ENCODE data around the gene LTO1.

- no peak for TF ChIP-seq EED (IDR thresholded peaks at IDR 0.05; ENCODE audit: low read depth)
- no peak for TF ChIP-seq BRCA1 (IDR thresholded peaks at IDR 0.05; ENCODE audit: low read depth, low read length)
- no peak for TF ChIP-seq CTCF (IDR thresholded peaks at IDR 0.05 in 2 of 3, conservative IDR thresholded peaks at IDR 0.05 in 1 of 3; ENCODE audit: control insufficient read depth in 2 of 3, extremely low read depth in 1 of 3, insufficient read depth in 1 of 3, low read depth in 3 of 3, low read length in 3 of 3)
- no peak for TF ChIP-seq POLR2A (IDR thresholded peaks at IDR 0.05; ENCODE audit: low read depth, low read length)
Observed at GRCh38 chr11:69686856-69687255, 11.7 kb upstream of the LTO1 start.
